Fibroblast of the aortic adventitia (primary cell): ENCODE data around the gene CTDP1. TPM values are rescaled to one million over a fixed set of nuclear protein-coding genes. Genes with fewer than 3 reads are reported as not detected.

Experiments
- DNase-seq: peaks from one replicate; pipeline ENCODE4 v3.0.0-alpha.2; 2010; ENCODE audit warnings: low read depth
- H3K4me3 ChIP-seq: 2 replicates; pipeline ENCODE4 v1.5.1; 2011; ENCODE audit warnings: low read depth, mild to moderate bottlenecking, control low read depth, low read length, moderate library complexity
- CTCF ChIP-seq: IDR thresholded peaks from 2 replicates; pipeline ENCODE4 v1.5.1; 2011; ENCODE audit warnings: mild to moderate bottlenecking, low read length, control low read depth, inconsistent platforms; ENCODE audit not compliant: insufficient read depth
- total RNA-seq: library from RNA; depleted of rRNA; stranded (reverse); fragments of >200 nt; gene quantifications from 2 replicates; pipeline ENCODE4 v1.2.3, GENCODE V29; 2012; ENCODE audit warnings: low replicate concordance

Gene CTDP1
- total RNA-seq, 1 donor, result 14.1 TPM

DNA sequence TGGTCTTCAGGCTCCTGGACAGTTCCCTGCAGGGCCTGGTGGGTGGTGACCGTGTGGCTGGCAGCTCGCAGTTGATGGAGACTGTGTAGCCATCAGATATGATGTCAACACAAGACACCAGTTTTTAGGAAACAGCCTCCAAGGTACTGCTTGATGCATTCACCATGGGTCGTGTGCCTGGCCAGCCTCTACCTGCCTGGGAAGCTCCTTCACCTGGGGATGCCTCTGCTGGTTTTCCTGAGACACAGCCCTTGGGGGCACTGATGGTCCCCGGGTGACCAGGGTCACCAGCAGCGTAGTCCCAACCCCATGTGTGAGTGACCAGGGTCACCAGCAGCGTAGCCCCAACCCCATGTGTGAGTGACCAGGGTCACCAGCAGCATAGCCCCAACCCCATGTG lies 84.5 kb downstream of the CTDP1 start:
- DNase-seq, result no peak
- no peak for TF ChIP-seq CTCF
- H3K4me3 ChIP-seq, result no peak overlapping the region

- H3K4me3 ChIP-seq, result no peak overlapping the region
- peak; percentile 25 for DNase-seq
- no peak for TF ChIP-seq CTCF
Measured at GRCh38 chr18:79765491-79766245, 86.1 kb downstream of the CTDP1 start.

DNA sequence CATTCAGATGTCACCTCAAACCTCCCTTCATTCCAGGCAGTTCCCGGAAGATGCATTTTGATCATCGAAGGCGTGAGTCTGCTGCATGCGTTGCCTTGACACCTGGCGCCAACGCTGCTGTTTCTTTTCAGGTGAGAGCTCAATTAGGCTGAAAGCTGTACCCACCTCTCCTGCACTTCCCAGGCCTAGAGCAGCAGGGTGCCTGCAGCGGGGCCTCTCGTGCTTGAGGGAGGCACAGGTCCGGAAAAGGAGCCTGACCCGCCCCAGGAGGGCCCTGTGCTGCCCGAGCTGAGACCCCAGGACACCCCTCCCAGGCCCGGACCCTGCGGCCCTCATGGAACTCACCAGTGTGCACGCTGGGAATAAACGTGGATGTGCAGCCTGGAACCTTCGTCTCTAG lies 86.7 kb downstream of the CTDP1 start:
- no peak for TF ChIP-seq CTCF
- DNase-seq, result no peak
- H3K4me3 ChIP-seq, result no peak overlapping the region

GRCh38 chr18:79768745-79769144 lies 89.1 kb downstream of the CTDP1 start:
- peak; percentile 9 for DNase-seq
- TF ChIP-seq CTCF, result no peak

GRCh38 chr18:79769698-79770500 lies 90.3 kb downstream of the CTDP1 start:
- no peak for DNase-seq
- H3K4me3 ChIP-seq, result no peak overlapping the region
- TF ChIP-seq CTCF, result no peak

More at GRCh38 chr18:79768745-79769144, 89.1 kb downstream of the CTDP1 start:
- H3K4me3 ChIP-seq, result no peak overlapping the region

- DNase-seq, result no peak
- no peak for TF ChIP-seq CTCF
- H3K4me3 ChIP-seq, result no peak overlapping the region
Measured at GRCh38 chr18:79770501-79770815, 90.9 kb downstream of the CTDP1 start.
